Muscle of back (tissue), 11 donors: ENCODE measurements around the gene CHST4. TPM values are rescaled to one million over a fixed set of nuclear protein-coding genes. Genes with fewer than 3 reads are reported as not detected.
"Not testable (repeated sequence)": the region's sequence is repeated elsewhere in the genome, so short reads cannot be mapped to it uniquely, and the experiment has no call there.

Experiments used
- DNase-seq, 3 donors: peaks; one replicate each; pipeline versions ENCODE4 v3.0.0 to v3.0.0-alpha.2; 2013
- polyA plus RNA-seq, 10 donors: library from polyadenylated mRNA; unstranded; fragments of 120-200 nt; gene quantifications; one replicate each; pipeline ENCODE4 v1.2.1, GENCODE V29; 2013; ENCODE audit not compliant: insufficient read length in 10 of 10

CHST4 gene
- polyA plus RNA-seq, 10 donors, result 0.08 to 0.09 TPM; not detected in 8

- no peak for DNase-seq
Observed at GRCh38 chr16:71524566-71525553, 1.4 kb upstream of the CHST4 start.

GRCh38 chr16:71528257-71528656 is 2.0 kb downstream of the CHST4 start:
- DNase-seq, result no peak

- DNase-seq, result no peak
Observed at GRCh38 chr16:71528863-71529262, 2.6 kb downstream of the CHST4 start.

GRCh38 chr16:71532366-71532765 is 6.1 kb downstream of the CHST4 start:
- no peak for DNase-seq

- DNase-seq, result no peak
Observed at GRCh38 chr16:71536752-71537499, 10.7 kb downstream of the CHST4 start.

GRCh38 chr16:71537643-71538042 is 11.4 kb downstream of the CHST4 start:
- DNase-seq, result peak in 1 of 3 donors; percentile 22

GRCh38 chr16:71542377-71542776 is 16.2 kb downstream of the CHST4 start:
- no peak for DNase-seq

GRCh38 chr16:71547168-71547567 is 20.9 kb downstream of the CHST4 start:
- no peak for DNase-seq

- no peak for DNase-seq
Observed at GRCh38 chr16:71552698-71553503, 26.7 kb downstream of the CHST4 start.

GRCh38 chr16:71555230-71555891 is 29.1 kb downstream of the CHST4 start:
- no peak for DNase-seq

GRCh38 chr16:71557299-71557698 is 31.1 kb downstream of the CHST4 start:
- no peak for DNase-seq

- no peak for DNase-seq
Observed at GRCh38 chr16:71557954-71558582, 31.8 kb downstream of the CHST4 start.

GRCh38 chr16:71559855-71560254 is 33.6 kb downstream of the CHST4 start:
- DNase-seq, result no peak

GRCh38 chr16:71561886-71562285 is 35.7 kb downstream of the CHST4 start:
- not testable (repeated sequence) for DNase-seq

- no peak for DNase-seq
Observed at GRCh38 chr16:71562552-71562951, 36.3 kb downstream of the CHST4 start.

- peak in 1 of 3 donors; percentile 93 for DNase-seq
Observed at GRCh38 chr16:71564335-71564967, 38.2 kb downstream of the CHST4 start.

GRCh38 chr16:71565812-71566700 is 39.8 kb downstream of the CHST4 start:
- DNase-seq, result no peak

GRCh38 chr16:71567931-71568330 is 41.7 kb downstream of the CHST4 start:
- DNase-seq, result no peak

- peak in 1 of 3 donors; percentile 6 for DNase-seq
Observed at GRCh38 chr16:71568551-71568950, 42.3 kb downstream of the CHST4 start.
